PC-3 (cell line): ENCODE measurements around the gene PPP1R1B.

Experiments
- CTCF ChIP-seq: fragments of 300-600 bp; sonication (generic); conservative IDR thresholded peaks from 2 replicates; pipeline ENCODE4 v1.5.1; 2017; ENCODE audit warnings: antibody characterized with exemption, low read depth, mild to moderate bottlenecking, low read length
- EZH2 ChIP-seq: fragments of 300-600 bp; sonication (generic); IDR thresholded peaks from one replicate; pipeline ENCODE4 v1.6.1; 2017; ENCODE audit warnings: antibody characterized with exemption, mild to moderate bottlenecking, low read length; ENCODE audit not compliant: unreplicated experiment

GRCh38 chr17:39674702-39675389 lies 48.1 kb downstream of the PPP1R1B start:
- no peak for TF ChIP-seq CTCF
- TF ChIP-seq EZH2, result no peak
